ENCODE measurements around the gene GGACT. TPM values are rescaled to one million over a fixed set of nuclear protein-coding genes. Genes with fewer than 3 reads are reported as not detected.

GGACT gene
- total RNA-seq, 1 experiment from 2014 or later: 3.8 TPM

DNA sequence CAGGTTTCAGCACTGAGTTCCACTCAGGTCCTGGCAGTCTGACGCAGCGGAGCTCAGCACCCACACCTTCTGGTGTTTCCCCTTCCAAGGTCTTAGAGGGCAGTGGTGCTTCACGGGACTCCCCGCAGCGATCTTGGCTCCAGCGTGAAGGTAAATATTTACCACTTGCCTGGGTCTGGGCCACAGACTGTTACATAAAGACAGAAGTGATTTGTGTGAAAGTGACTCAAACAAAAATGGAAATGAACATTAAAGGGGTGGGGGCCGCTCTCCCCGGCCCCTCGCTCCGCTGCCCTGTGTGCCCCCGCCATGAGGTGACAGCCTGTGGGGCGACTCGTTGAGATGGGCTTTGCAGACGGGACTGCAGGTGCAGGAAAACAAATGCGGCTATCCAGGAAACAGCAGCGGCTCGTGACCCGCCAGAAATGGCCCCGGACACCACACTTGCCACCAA is 55.0 kb downstream of the GGACT start:
- Histone ChIP-seq H3K4me1 (ENCODE audit: insufficient read depth, low read length, poor library complexity, severe bottlenecking) (no peaks in the 10 kb centered on the region), H3K27ac (ENCODE audit: low read depth, low read length, poor library complexity, severe bottlenecking) (no peak overlapping the region), H3K9me3 (ENCODE audit: low read depth, low read length, poor library complexity, severe bottlenecking) (no peaks in the 10 kb centered on the region), H3K36me3 (ENCODE audit: insufficient read depth, low read length, poor library complexity, severe bottlenecking) (no peaks in the 10 kb centered on the region), H3K27me3 (replicated peaks; ENCODE audit: insufficient read depth, low read depth, low read length, poor library complexity) (no peaks in the 10 kb centered on the region), H3K4me3 (ENCODE audit: low read depth, low read length, poor library complexity, severe bottlenecking) (no peak overlapping the region)
- intact Hi-C loops (cut with micrococcal nuclease; ENCODE audit: unreplicated experiment): no loop called here
- ChIA-PET POLR2A (ENCODE audit: low non-redundant PET) (no interaction called here), CTCF (no interaction called here)
- no TSS peak for BruUV-seq (replicated peaks)
- TF ChIP-seq EZH2 (IDR thresholded peaks at IDR 0.05; ENCODE audit: borderline replicate concordance, low read depth, low read length, poor library complexity, severe bottlenecking): no peak
- TF ChIP-seq, protein P1, sequence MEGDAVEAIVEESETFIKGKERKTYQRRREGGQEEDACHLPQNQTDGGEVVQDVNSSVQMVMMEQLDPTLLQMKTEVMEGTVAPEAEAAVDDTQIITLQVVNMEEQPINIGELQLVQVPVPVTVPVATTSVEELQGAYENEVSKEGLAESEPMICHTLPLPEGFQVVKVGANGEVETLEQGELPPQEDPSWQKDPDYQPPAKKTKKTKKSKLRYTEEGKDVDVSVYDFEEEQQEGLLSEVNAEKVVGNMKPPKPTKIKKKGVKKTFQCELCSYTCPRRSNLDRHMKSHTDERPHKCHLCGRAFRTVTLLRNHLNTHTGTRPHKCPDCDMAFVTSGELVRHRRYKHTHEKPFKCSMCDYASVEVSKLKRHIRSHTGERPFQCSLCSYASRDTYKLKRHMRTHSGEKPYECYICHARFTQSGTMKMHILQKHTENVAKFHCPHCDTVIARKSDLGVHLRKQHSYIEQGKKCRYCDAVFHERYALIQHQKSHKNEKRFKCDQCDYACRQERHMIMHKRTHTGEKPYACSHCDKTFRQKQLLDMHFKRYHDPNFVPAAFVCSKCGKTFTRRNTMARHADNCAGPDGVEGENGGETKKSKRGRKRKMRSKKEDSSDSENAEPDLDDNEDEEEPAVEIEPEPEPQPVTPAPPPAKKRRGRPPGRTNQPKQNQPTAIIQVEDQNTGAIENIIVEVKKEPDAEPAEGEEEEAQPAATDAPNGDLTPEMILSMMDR (conservative IDR thresholded peaks at IDR 0.05; ENCODE audit: low read depth, low read length): no peak
- no peak for DNase-seq (ENCODE audit: low spot score)

DNA sequence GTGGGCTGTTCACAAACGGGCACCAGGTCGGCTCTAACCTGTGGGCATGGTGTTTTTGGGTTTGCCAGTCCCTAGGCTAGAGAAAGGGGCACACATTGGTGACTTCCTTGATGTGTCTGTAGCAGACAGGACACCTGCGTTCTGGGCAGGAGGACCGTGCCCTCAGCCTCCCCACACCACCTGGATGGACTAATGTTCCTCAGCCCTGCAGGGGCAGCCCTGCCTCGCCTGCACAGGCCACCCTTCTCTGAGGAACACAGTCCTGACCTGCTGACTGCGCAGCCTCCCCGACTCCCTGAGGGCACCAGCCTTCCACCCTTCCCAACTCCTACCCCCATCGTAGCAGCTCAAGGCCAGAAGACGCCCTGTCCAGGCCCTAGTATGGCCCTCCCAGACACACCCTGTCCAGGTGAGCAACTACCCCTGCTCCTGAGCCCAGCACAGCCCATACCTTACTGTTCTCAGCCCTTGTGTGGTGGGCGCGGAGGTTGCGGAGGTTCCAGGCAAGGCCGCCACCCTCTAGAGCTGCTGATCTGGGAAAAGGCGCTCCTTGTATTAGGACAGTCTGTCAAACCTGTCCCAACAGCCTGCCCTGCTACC is 55.7 kb downstream of the GGACT start:
- no peak overlapping the region for H3K27ac ChIP-seq (ENCODE audit: low read depth, low read length, poor library complexity, severe bottlenecking)
- DNase-seq (ENCODE audit: low spot score): no peak
- ChIA-PET POLR2A (ENCODE audit: low non-redundant PET) (no interaction called here), CTCF (no interaction called here)
- intact Hi-C loops (cut with micrococcal nuclease; ENCODE audit: unreplicated experiment): no loop called here
- no peak overlapping the region for H3K4me3 ChIP-seq (ENCODE audit: low read depth, low read length, poor library complexity, severe bottlenecking)
- peaks cover under 1% of the 10 kb centered on the region for H3K36me3 ChIP-seq (ENCODE audit: insufficient read depth, low read length, poor library complexity, severe bottlenecking)
- no peaks in the 10 kb centered on the region for H3K4me1 ChIP-seq (ENCODE audit: insufficient read depth, low read length, poor library complexity, severe bottlenecking)
- no peak for TF ChIP-seq EZH2 (IDR thresholded peaks at IDR 0.05; ENCODE audit: borderline replicate concordance, low read depth, low read length, poor library complexity, severe bottlenecking)
- TF ChIP-seq, protein P1 (conservative IDR thresholded peaks at IDR 0.05; ENCODE audit: low read depth, low read length): no peak
- BruUV-seq (replicated peaks): no TSS peak
- H3K27me3 ChIP-seq (replicated peaks; ENCODE audit: insufficient read depth, low read depth, low read length, poor library complexity): no peaks in the 10 kb centered on the region
- no peaks in the 10 kb centered on the region for H3K9me3 ChIP-seq (ENCODE audit: low read depth, low read length, poor library complexity, severe bottlenecking)

DNA sequence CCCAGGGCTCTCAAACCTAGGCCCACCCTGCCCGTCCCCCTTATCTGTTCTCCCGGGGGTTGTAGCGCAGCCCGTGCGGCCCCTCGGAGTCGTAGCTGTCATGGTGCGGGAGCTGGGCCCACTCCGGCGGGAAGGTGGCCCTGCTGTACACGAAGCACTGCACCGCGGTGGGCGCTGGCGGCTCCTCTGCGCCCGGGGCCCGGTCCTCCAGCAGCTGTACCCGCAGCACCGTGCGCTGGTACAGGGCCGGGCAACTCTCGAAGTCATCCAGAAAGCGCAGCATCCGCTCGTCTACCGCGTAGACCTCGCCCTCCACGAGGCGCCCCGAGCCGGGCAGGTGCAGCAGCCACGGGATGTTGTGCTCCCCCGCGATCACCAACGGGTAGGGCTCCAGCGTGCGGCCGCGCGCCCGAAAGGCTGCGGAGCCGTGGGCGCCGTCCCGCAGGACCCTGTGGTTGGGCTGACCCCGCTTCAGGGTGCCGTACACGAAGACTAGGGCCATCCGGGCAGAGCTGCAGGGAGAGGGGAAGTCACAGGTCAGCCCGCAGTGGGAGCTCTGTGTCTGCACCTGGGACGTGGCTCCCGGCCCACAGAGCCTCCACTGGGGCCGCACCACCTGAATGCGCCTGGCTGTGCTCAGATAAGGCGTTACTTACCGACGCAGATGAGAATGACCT is 56.4 kb downstream of the GGACT start:
- intact Hi-C loops (cut with micrococcal nuclease; ENCODE audit: unreplicated experiment): no loop called here
- POLR2A ChIA-PET (ENCODE audit: low non-redundant PET): no interaction called here
- no TSS peak for BruUV-seq (replicated peaks)

More for the DNA sequence above, 56.4 kb downstream of the GGACT start:
- H3K4me1 ChIP-seq (ENCODE audit: insufficient read depth, low read length, poor library complexity, severe bottlenecking): no peaks in the 10 kb centered on the region
- no peak overlapping the region for H3K27ac ChIP-seq (ENCODE audit: low read depth, low read length, poor library complexity, severe bottlenecking)
- H3K36me3 ChIP-seq (ENCODE audit: insufficient read depth, low read length, poor library complexity, severe bottlenecking): peaks cover 8% of the 10 kb centered on the region
- H3K9me3 ChIP-seq (ENCODE audit: low read depth, low read length, poor library complexity, severe bottlenecking): no peaks in the 10 kb centered on the region
- H3K27me3 ChIP-seq (replicated peaks; ENCODE audit: insufficient read depth, low read depth, low read length, poor library complexity): no peaks in the 10 kb centered on the region
- CTCF ChIA-PET: no interaction called here
- TF ChIP-seq, protein P1 (conservative IDR thresholded peaks at IDR 0.05; ENCODE audit: low read depth, low read length): no peak
- TF ChIP-seq EZH2 (IDR thresholded peaks at IDR 0.05; ENCODE audit: borderline replicate concordance, low read depth, low read length, poor library complexity, severe bottlenecking): no peak
- DNase-seq (ENCODE audit: low spot score): no peak
- no peak overlapping the region for H3K4me3 ChIP-seq (ENCODE audit: low read depth, low read length, poor library complexity, severe bottlenecking)

All from A673 (cell line).